ENCODE measurements around the gene FOCAD.

DNA sequence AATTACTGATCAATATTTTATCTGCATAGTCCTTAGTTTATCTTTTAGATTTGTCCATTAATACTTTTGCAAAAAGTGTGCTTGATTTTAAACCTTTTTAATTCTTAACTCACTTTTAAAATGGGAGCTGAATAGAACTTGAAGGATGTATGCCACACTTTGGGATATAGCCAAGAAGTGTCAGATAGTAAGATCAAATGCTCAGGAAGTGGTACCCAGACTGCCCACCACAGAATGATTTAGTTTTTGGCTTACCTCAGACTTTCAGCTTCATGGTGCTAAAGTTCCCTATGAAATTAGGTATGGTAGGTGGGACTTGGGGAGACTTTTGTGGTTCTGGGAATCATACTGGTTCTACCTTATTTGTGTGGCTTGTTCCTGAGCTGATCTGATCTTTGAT is 14.7 kb downstream of the FOCAD start:
- TF ChIP-seq, protein P1, sequence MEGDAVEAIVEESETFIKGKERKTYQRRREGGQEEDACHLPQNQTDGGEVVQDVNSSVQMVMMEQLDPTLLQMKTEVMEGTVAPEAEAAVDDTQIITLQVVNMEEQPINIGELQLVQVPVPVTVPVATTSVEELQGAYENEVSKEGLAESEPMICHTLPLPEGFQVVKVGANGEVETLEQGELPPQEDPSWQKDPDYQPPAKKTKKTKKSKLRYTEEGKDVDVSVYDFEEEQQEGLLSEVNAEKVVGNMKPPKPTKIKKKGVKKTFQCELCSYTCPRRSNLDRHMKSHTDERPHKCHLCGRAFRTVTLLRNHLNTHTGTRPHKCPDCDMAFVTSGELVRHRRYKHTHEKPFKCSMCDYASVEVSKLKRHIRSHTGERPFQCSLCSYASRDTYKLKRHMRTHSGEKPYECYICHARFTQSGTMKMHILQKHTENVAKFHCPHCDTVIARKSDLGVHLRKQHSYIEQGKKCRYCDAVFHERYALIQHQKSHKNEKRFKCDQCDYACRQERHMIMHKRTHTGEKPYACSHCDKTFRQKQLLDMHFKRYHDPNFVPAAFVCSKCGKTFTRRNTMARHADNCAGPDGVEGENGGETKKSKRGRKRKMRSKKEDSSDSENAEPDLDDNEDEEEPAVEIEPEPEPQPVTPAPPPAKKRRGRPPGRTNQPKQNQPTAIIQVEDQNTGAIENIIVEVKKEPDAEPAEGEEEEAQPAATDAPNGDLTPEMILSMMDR (conservative IDR thresholded peaks at IDR 0.05 in 1 of 2, IDR thresholded peaks at IDR 0.05 in 1 of 2; ENCODE audit: extremely low read depth in 1 of 2, insufficient read depth in 1 of 2, low read depth in 1 of 2, low read length in 2 of 2): no peak
- no peak for TF ChIP-seq EZH2 (IDR thresholded peaks at IDR 0.05; ENCODE audit: borderline replicate concordance, low read length)
